Measurements from ENCODE around the gene UCHL3.
"Not testable (repeated sequence)": the region's sequence is repeated elsewhere in the genome, so short reads cannot be mapped to it uniquely, and the experiment has no call there.

Gene UCHL3

GRCh38 chr13:75549262-75550158 is at the start of gene UCHL3:
Gene UCHL3, plus strand, starts transcription at chr13:75549791. Its CDS starts 30 bp downstream, at chr13:75549821.
- peak; percentile 81 to 87 for DNase-seq

- DNase-seq, result no peak
Observed at GRCh38 chr13:75505327-75505726, 44.3 kb upstream of the UCHL3 start.

DNA sequence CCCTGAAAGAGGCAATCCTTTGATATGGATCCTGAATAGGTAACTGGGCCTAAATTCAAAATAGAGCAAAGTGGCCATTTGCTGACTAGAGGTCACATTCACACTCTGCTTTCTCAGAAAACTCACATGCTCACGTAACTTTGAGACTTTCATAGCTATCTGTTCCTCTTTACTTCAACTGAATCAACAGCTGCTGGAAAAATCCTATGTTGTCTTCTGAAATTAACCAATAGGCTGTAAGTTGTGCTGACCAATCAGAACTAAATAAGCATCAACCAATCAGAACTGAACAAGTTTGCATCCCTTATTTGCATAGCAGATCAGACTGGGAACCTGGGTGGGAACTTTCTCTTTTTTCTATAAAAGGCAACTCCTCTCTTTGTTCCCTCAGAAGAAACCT is 43.6 kb upstream of the UCHL3 start:
- no peak for DNase-seq

- peak in 1 of 2 experiments; percentile 4 for DNase-seq
Observed at GRCh38 chr13:75507027-75508001, 42.3 kb upstream of the UCHL3 start.

- DNase-seq, result no peak
Observed at GRCh38 chr13:75508002-75508548, 41.5 kb upstream of the UCHL3 start.

DNA sequence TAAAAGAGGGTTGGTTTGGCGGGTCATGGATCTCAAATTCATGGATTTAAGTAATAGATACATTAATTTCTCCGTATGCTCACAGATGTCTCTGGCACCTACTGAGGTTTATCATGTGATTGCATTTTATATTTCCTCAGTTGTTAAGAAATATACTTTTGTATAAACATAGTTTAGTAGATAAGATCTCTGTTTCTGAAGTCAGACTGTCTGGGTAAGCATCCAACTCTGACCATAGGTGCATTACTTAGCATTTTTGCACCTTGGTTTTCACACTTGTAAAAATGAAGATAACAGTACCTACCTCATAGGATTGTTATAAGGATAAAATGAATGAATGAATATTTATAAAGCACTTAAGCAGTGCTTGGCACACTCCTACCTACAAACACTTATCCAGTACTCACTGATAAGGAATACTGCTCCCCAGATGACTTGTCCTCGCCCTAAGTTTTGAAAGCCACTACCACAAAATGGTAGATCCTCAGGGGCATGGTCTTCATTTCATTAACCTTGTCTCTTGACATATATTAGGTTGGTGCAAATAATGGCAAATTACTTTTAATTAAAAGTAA is 38.5 kb upstream of the UCHL3 start:
- DNase-seq, result no peak

GRCh38 chr13:75512253-75512652 is 37.3 kb upstream of the UCHL3 start:
- no peak for DNase-seq

- no peak for DNase-seq
Observed at GRCh38 chr13:75513271-75513670, 36.3 kb upstream of the UCHL3 start.

DNA sequence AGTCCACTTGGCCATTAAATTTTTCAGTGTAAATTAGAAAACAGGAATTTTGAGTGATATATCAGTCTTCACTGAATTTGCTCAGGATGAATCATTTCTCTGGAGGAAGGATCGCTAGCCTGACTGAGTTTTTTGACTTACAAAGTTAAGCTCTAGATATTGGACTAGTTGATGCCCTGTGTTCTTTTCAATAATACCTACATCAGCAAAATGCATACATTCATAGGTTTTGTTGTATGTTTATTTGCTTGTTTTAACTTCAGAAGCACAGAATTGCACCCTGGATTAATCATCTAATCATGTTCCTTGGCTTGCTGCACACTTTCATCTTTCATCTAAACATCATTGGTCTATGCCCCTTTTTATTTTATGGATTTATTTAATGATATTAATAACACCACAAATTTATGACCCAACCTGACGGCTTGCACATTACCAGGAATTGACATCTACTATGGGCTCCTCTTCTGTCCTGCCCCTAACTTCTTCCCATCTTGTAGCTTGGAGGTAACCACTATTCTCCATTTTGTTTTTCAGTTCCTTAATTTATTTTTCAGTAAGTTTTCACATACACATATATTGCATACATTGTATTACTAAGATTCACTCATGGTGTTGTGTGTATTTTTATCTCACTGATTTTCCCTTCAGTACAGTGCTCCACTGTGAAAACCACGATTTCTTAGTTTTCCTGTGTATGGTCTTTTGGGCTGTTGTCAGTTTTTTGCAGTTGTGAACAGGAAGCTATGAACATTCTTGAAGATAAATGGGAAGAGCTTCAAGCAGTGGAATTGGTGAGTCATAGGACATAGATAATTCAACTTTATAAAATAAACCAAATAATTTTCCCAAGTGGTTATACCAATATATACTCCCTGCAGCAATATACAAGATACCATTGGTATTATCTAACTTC is 35.3 kb upstream of the UCHL3 start:
- no peak for DNase-seq

DNA sequence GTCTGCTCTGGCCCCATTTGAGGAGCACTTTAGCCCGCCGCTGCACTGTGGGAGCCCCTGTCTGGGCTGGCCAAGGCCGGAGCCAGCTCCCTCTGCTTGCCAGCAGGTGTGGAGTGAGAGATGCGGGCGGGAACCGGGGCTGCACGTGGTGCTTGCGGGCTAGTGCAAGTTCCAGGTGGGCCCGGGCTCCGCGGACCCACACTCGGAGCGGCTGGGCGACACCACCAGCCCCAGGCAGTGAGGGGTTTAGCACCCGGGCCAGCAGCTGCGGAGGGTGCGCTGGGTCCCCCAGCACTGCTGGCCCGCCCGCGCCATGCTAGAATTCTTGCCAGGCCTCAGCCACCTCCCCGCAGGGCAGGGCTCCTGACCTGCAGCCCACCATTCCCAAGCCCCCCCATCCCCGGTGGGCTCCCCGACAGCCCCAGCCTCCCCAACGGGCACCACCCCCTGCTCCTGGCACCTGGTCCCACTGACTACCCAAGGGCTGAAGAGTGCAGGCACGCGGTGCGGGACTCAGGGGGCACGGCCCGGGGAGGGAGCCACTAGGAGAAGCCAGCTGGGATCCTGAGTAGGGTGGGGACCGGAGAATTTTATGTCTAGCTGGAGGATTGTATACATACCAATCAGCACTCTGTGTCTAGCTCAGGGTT is 31.0 kb upstream of the UCHL3 start:
- no peak for DNase-seq

DNA sequence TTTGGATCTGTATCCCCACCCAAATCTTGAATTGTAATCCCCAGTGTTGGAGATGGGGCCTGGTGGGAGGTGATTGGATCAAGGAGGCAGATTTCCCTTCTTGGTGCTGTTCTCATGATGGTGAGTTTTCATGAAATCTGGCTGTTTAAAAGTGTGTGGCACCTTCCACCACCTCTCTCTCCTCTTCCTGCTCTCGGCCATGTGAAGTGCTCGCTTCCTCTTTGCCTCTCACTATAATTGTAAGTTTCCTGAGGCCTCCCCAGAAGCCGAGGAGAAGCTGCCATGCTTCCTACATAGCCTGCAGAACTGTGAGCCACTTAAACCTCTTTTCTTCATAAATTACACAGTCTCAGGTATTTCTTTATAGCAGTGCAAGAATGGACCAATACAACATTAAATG is 27.6 kb upstream of the UCHL3 start:
- DNase-seq, result no peak

- no peak for DNase-seq
Observed at GRCh38 chr13:75530549-75530961, 19.0 kb upstream of the UCHL3 start.

DNA sequence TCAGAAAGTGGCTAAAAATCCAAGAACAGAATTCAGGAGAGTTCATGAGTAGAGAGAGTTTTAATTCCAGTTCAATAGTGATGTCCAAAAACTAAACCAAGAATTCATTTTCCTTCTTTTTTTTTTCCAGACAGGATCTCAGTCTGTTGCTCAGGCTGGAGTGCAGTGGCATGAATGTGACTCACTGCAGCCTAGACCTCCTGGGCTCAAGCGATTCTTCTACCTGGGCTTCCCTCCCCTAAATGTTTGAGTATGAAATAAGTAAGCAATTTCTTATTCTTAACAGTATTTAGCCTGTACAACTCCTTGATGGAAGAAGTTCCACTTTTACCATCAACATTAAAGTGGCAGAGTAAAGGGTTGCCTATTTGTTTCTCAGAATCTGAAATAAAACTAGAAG is 15.7 kb upstream of the UCHL3 start:
- DNase-seq, result no peak

DNA sequence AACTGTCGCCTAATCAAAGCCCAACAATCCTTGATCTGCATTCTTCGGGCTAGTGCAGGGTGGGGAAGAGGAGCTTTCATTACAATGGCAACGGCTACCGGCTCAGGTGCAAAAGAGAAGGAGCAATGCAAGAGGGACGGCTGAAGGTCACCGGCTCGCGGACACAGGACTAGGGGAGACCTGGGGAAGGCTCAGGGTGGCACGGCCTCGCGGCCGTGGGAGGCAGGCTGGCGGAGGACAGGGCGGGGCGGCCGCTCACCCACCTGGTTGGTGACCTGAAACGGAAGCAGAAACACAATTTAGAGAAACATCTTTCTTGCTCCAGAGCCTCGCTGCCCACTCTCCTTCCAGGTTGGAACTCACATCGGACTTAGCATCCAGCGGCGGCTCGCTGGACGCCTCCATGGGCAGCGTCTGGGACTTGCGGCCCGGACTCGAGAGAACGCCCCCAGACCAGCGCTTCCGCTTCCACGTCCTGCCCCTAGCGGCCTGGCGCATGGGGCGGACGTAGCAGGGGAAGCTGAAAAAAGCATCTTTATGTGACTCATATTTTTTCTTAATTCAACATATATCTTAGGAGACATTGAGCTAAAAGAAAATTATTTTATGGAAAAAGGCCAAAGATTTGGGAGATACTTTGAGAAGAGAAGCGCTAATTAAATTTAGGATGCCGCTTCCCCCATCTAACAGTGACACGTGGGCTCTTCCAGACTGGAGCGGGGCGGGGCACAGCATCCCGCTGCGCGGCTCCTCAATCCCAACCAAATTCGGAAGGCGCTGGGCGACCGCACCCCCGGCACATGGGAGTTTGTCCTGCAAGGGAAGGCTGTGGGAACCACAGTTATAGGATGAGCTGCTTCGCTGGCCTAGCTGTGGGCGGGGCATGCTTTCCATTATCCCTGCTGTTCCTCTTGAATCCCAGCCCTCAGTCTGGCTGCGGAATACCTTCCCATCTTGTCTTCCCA is 11.9 kb upstream of the UCHL3 start, which contains the start of gene COMMD6:
Gene COMMD6 (minus strand): TSS at position 441 of the 965 bp plus-strand sequence. CDS start 36 bp downstream, at position 405.
- DNase-seq, result peak; percentile 63 to 66

DNA sequence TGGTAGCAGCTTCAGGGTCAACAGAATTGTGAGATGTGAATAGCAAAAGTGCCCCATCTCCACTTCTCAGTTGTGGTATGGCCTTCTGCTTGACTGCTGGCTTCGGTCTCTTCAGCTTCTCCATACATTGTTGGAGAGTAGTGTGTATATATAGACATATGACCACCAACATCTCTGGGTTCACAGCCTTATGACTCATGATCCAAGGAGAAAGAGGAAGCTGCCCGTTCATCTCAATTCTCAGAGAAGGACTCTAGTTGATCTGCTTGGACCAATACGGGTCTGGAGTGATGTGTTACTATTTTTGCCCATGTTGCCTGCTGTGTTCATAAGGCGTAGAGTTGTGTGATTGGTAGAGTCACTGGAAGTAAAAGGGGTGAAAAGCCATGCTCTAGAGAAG is 8.3 kb upstream of the UCHL3 start:
- no peak for DNase-seq

DNA sequence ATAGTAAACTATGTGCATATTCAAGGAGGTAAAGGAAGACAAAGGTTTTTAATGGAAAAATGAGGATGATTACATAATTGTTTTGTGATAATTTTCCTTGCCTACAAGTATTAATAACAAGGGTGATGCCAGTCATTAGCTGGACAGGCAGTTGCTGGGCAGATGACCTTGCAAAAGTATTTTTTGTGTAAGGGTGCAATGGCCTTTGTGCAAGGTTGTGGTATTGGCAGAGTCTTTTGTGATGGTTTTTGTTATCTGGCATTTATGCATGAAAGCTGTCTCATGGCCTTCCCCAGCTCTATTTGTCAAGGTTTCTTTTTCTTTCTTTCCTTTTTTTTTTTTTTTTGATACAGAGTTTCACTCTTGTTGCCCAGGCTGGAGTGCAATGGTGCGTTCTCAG is 7.6 kb upstream of the UCHL3 start:
- DNase-seq, result no peak

DNA sequence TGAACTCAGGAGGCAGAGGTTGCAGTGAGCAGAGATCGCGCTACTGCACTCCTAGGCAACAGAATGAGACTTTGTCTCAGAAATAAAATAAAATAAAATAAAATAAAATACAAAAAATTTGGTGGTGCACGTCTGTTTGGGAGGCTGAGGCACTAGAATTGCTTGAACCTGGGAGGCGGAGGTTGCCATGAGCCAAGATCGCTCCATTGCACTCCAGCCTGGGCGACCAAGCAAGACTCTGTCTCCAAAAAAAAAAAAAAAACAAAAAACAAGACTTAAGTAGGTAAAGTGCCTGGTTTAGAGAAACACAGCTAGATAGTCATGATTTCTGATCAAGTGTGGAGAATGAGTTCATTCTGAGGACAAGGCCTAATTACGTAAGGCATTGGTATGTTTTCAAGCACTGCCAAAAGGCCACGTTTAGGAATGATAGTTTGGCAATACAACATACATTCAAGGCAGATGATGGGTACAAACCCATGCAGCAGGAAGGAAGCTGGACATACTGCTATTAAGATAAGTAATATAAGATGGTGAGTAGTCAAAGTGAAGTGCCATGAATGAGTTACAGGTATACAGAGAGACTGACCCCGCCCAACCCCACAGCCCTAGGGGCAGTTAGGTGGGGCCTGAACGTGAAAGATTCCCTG is 4.8 kb upstream of the UCHL3 start:
- no peak for DNase-seq

GRCh38 chr13:75545386-75545785 is 4.2 kb upstream of the UCHL3 start:
- DNase-seq, result not testable (repeated sequence)

- no peak for DNase-seq
Observed at GRCh38 chr13:75547917-75548316, 1.7 kb upstream of the UCHL3 start.
